Omental fat pad (tissue), 4 donors: Measurements from ENCODE around the gene SNX32. TPM values are rescaled to one million over a fixed set of nuclear protein-coding genes. Genes with fewer than 3 reads are reported as not detected.
A peak's percentile ranks its signal among the peaks of the same experiment; 100 is the strongest.
"Not testable (repeated sequence)": the region's sequence is repeated elsewhere in the genome, so short reads cannot be mapped to it uniquely, and the experiment has no call there.

ENCODE experiments used
- ATAC-seq: fragments of 150-250 bp; one replicate; pipeline ENCODE4 v1.9.1; 2016; ENCODE audit warnings: mild to moderate bottlenecking, moderate library complexity; ENCODE audit not compliant: low FRiP score
- DNase-seq: peaks from one replicate; pipeline ENCODE4 v3.0.0-alpha.2; 2019; ENCODE audit warnings: low spot score
- total RNA-seq, 4 donors: library from RNA; depleted of rRNA; stranded (reverse); fragments of >200 nt; gene quantifications; one replicate each; pipeline ENCODE4 v1.1.0, GENCODE V29; 2016
- TF ChIP-seq, protein P1 (sequence below), 3 donors: fragments of 450-650 bp; IDR thresholded peaks; one replicate each; pipeline ENCODE4 v1.5.1; 2016 to 2017; ENCODE audit warnings: antibody characterized with exemption in 3 of 3, mild to moderate bottlenecking in 3 of 3, moderate library complexity in 2 of 3

SNX32 gene
- total RNA-seq, 4 donors from 2014 or later, result 0.79 to 1.6 (median 1.1) TPM

DNA sequence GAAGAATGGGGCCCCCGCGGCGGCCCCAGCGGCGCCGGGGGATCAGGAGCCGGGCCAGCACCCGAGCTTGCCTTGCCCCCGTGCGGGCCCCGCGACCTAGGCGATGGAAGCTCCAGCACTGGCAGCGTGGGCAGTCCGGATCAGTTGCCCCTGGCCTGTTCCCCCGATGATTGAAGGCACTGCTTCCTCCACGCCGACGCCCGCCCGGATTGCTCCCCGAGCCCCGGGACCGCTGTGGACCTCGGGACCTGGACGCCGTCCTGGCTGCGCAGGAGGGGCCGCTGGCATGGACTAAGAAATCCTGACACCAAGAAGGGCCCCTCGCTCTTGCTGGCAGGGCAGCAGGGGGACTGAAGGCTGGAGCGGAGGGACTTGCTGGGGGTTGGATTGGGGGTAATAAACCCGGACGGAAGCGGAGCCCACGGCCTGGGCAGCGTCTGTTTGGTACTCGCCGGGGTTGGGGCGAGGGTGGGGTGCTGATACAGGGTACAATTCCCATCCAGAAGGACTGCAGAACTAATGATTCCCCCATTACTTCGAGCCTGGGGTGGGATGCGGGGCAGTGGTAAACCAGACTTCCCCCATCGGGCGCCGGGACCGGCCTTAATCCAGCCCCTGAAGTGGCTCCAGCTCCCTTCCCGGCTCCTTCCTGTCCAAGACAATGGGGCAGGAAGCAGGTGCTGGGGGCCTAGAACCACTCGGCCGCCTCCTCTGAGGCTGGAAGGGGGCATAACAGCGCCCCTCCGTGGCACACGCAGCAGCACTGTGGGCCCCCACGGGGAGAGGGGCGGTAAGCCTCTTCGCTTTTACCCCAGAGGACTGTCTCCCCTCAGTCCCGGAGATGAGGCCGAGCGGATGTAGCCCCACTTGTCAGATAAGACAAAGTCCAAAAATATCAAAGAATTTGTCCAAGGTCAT, 57.7 kb downstream of the SNX32 start:
- TF ChIP-seq, protein P1, sequence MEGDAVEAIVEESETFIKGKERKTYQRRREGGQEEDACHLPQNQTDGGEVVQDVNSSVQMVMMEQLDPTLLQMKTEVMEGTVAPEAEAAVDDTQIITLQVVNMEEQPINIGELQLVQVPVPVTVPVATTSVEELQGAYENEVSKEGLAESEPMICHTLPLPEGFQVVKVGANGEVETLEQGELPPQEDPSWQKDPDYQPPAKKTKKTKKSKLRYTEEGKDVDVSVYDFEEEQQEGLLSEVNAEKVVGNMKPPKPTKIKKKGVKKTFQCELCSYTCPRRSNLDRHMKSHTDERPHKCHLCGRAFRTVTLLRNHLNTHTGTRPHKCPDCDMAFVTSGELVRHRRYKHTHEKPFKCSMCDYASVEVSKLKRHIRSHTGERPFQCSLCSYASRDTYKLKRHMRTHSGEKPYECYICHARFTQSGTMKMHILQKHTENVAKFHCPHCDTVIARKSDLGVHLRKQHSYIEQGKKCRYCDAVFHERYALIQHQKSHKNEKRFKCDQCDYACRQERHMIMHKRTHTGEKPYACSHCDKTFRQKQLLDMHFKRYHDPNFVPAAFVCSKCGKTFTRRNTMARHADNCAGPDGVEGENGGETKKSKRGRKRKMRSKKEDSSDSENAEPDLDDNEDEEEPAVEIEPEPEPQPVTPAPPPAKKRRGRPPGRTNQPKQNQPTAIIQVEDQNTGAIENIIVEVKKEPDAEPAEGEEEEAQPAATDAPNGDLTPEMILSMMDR (IDR thresholded peaks at IDR 0.05), result no peak
- ATAC-seq (peak; percentile 0), DNase-seq (no peak)

DNA sequence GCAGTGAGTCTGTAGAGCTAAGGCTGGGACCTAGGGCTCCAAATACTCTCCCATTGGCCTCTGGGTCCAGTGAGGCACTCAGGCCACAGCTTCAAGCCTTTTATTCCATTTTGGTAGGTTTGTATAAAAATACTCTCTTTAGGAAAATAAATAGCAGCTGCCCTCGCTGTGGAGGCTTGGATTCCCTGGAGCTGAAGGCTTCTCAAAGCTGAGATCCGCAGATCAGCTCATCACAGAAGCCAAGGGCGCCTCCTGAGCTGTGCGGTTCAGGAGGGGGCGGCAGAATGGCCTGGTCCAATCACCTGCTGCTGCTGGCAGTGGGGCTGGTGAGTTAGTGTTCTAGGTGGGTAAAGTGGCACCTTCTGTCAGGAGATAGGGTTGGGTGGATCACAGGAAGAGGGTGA, 58.4 kb downstream of the SNX32 start:
- ATAC-seq, DNase-seq: not testable (repeated sequence)

DNA sequence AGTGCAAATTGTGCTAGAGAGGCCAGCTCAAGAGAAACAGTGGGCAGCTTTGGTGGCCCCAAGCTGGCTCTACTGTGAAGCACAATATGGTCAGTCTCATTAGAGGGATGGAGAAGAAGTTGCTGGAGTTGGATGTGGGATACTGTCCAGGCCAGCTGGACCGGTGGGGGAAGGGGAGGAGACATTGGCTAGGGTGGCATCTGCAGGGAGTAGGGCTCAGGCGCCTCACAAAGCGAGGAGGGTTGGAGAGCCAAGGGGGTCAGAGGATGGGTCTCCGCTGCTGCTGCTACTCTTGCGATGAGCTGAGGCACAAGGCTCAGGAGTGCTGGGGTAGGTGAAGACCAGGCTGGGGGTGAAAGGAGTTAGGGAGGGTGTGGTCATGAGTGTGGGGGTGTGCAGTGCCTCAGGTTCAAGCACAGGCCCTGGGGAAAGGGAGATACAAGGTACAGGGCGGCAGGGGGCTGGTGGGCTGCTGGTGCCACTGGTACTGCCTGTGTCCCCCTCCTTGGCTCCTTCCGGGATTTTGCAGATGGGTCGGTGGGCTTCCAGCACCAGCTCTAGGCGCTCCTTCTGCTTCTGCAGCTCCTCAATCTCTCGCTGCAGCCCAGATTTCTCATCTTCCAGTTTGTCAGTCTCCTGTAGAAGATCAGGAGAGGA, 59.0 kb downstream of the SNX32 start:
- DNase-seq (no peak), ATAC-seq (no peak)
- TF ChIP-seq, protein P1 (IDR thresholded peaks at IDR 0.05), result no peak

DNA sequence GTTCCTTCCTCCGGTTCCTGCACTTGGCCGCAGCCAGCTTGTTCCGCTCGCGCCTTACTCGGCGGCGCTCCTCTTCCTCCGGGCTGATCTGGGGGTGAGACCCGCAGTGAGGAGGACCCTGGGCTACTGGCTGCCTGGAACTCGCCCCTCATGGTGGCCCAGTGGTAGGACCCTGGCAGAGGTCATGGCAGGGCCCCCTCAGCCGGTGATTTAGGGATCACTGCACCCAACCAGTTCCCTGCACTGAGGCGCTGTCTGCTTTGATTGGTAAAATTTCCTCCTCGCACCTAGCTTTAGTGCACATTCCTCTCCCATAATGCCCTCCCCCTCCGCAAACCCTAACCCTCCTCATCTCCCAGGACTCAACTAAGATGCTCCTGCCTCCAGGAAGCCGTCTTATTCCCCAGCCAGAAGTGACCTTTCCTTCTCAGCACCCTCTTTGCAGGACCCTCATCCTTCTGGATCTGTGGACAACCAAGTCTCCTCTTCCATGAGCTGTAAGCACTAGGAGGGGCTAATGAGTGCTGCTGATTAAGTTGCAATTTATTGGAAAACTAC, 60.4 kb downstream of the SNX32 start:
- ATAC-seq, result no peak
- DNase-seq, result no peak
- TF ChIP-seq, protein P1 (IDR thresholded peaks at IDR 0.05), result no peak

DNA sequence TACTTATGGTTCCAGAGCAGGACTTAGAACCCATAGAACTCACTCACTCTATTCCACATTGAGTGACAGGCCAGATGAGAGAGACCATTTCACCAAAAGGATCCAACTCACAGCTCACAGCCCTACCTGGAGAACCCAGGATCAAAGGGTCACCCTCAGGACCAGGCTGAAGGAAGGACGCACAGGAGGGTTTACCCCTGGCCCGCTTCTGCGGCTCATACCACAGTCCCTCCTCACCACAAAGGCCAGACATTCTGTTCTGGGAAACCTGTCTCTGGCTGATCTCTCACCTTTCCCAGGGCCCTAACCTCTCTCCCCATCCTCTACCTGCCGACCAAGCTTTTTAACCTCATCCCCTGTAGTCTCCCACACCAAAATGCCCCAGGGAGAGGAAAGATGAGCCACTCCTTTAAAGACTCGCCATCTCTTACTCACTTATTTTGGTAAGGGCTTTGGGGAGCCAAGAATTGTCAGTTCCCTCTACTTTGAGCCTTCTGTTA, 61.8 kb downstream of the SNX32 start:
- TF ChIP-seq, protein P1 (IDR thresholded peaks at IDR 0.05), result no peak
- no peak for DNase-seq
- ATAC-seq, result no peak

DNA sequence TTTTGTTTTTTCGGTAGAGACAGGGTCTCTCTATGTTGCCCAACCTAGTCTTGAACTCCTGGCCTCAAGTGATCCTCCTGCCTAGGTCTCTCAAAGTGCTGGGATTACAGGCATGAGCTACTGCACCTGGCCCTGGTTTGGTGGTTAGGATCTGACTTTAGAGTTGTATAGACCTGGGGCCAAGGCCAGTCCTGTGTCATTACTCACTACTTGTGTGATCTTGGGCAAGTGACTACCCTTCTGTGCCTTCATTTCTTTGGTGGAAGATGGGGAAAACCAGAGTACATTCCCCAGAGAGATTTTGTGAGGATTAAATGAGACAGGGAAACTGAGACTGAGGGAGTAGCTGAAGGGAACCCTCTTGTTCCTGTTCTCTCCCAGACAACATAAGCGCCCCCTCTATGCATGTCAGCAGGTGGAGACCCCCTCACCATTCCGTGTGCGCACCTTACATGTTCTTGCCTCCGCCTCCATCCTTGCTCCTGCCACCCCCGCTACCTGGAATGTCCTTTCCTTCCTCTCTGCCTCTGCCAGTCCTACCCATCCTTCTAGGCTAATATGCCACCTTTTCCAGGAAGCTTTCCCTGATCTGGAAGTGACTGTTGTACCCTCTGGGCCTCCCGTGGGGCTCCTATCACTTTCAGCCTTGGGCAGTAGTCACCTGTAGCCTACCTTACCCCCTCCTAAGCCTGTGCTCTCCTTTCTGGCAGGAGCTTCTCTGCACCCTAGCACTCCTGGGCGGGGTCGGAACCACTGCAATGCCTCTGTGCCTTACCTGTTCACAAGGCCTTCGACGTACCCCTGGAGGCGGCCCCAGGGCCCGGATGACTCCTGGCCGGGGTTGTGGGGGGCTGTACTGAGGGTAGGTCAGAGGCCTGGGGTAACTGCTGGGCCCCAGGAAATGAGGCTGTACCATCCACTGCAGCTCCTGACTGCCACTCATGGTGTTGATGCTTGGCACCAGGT, 62.6 kb downstream of the SNX32 start:
- DNase-seq, result no peak
- TF ChIP-seq, protein P1 (IDR thresholded peaks at IDR 0.05), result no peak
- no peak for ATAC-seq
